T-helper 1 cell treated with Interleukin-12 subunit alpha and Interleukin-12 subunit beta and Interleukin-4 antibody, amounts not matched to agents 30 ng/mL and 1 ng/mL, for 36 hours (primary cell): Measurements from ENCODE around the gene RAP1A. TPM values are rescaled to one million over a fixed set of nuclear protein-coding genes. Genes with fewer than 3 reads are reported as not detected.
"Not testable (repeated sequence)": the region's sequence is repeated elsewhere in the genome, so short reads cannot be mapped to it uniquely, and the experiment has no call there.

Source experiments
- intact Hi-C: fragments of 100-400 bp; cut with micrococcal nuclease; formaldehyde crosslinking; loops from one replicate; pipeline ENCODE4 v1.15.1; 2024
- total RNA-seq: library from RNA; stranded (reverse); gene quantifications from 2 replicates; pipeline ENCODE4 v1.2.3, GENCODE V29; 2022

RAP1A gene
- total RNA-seq, 1 donor from 2014 or later = 242 TPM

DNA sequence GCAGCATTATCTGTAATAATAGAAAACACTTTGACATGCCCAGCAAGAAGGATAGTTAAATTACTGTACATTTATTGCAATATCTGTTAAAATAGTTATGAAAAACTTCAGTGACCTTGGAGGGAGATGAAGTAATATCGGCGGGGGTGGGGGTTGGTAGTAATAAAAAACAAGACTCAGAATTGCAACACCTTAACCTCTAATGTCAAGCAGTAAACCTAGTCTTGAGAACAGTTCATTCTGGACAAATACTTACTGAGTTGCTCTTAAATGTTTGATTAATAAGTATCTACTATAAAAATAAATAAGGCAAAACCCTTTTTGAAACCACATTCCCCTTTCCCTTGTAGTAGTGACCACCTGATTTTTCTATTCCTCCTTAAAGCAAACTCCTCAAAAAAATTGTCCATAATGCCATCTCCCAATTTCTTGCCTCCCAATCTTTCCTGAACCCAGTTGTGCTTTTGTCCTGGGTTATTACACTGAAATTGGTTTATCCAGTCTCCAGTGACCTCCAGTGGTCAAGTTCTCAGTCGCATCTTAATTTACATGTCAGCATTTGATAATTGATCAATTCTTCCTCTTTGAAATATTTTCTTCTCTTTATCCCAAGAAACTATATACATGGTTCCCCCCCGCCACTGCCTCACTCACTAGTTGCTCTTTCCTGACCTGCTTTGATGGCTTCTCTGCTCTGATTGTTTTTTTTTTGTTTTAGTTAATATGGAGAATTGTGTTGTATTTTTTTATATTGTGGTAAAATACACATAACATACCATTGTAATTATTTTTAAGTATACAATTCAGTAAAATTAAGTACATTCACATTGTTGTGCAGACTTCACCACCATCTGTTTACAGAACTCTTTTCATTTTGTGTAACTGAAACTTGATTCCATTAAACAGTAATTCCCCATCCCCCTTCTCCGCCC, 36.8 kb downstream of the RAP1A start:
- intact Hi-C loops = loop anchor here (1.0 to 5.0 kb wide), 3 partner anchors 56 to 175 kb away; no protein-coding TSS in a partner anchor

DNA sequence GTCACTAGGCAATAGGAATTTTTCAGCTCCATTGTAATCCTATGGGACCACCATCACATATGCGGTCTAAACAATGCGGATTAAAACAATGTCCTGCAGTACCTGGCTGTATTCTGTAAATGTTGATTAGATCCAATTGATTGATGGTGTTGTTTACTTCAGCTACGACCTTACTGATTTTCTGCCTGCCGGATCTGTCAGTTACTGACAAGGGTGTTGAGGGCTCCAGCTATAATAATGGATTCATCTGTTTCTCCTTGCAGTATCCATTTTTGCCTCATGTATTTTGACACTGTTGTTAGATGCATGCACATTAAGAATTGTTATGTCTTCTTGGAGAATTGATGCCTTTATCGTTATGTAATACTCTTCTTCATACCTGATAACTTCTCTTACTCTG, 39.0 kb downstream of the RAP1A start:
- intact Hi-C loops = loop anchor here (5.0 kb wide), 1 partner anchor 54 kb away; no protein-coding TSS in a partner anchor

GRCh38 chr1:111660204-111661150, 40.9 kb downstream of the RAP1A start:
- intact Hi-C loops = loop anchor here (1.0 to 5.0 kb wide), 4 partner anchors 40 to 152 kb away; no protein-coding TSS in a partner anchor

DNA sequence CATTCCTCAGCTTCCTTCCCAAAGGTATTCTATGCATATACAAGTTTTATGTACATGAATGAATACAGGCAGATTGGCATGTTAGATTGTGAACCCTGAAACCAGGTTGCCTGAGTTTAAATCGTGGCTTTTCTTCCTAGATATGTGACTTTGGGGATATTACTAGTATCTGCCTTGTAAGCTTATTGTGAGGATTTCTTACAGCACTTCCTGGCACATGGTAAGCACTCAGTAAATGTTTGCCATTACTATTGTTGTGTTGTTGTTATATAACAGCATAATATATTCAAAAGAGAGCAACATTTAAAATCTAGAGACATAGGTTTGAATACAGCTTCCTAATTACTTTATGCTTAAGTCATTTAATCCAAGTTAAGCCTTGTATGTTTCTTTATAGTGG, 45.1 kb downstream of the RAP1A start:
- intact Hi-C loops = loop anchor here (5.0 kb wide), 1 partner anchor 38 kb away; no protein-coding TSS in a partner anchor

- intact Hi-C loops = no loop called here
Observed at GRCh38 chr1:111665497-111665896, 45.9 kb downstream of the RAP1A start.

GRCh38 chr1:111666828-111667227, 47.2 kb downstream of the RAP1A start:
- intact Hi-C loops = no loop called here

DNA sequence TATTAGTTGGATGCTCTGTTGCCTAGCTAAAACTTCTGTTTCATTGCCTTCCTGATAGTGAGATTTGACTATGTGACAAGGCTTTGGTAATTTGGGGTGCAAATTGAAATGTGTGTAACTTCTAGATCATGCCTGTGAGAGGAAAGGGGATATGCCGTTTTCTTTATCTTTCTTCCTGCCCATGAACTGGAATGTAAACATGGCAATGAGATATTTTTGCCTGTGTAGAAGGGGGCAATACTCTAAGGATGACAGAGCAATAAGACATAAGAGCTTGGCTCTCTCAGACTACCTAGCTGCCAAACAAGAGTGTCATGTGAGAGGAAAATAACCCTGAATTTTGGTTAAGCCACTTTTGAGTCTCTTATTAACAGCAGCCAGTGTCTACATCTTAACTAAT, 49.7 kb downstream of the RAP1A start:
- intact Hi-C loops = no loop called here

DNA sequence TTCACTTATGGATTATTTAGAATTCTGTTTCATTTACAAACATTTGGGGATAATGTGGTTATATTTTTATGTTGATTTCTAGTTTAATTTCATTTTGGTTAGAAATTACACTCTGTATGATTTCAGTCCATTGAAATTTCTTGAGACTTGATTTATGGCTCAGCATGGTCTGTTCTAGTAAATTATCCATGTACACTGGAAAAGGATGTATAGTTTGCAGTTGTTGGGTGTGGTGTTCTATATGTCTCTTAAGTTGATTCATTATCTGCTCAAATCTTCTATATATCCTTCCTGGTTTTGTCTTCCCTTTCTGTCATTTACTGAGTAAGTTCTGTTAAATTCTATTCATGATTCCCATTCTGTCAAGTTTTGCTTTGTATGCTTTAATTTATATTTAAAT, 52.3 kb downstream of the RAP1A start:
- intact Hi-C loops = no loop called here

GRCh38 chr1:111672331-111672730, 52.7 kb downstream of the RAP1A start:
- intact Hi-C loops = no loop called here

DNA sequence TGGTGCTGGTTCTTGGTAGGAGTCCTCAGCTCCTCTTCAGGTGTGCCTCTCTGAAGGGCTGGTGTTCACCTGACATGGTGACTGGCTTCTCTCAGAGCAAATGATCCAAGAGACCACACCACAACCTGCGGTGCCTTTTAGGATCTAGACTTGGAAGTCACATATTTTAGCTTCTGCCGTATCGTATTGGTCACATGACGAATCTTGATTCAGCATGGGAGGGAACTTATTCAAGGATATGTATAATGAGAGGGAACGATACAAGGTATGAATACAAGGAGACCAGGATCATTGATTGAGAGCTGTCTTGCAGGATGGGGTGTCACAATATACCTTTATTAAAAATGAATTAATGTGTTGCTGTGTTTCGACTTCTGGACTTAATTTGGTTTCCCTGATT, 58.0 kb downstream of the RAP1A start:
- intact Hi-C loops = no loop called here

DNA sequence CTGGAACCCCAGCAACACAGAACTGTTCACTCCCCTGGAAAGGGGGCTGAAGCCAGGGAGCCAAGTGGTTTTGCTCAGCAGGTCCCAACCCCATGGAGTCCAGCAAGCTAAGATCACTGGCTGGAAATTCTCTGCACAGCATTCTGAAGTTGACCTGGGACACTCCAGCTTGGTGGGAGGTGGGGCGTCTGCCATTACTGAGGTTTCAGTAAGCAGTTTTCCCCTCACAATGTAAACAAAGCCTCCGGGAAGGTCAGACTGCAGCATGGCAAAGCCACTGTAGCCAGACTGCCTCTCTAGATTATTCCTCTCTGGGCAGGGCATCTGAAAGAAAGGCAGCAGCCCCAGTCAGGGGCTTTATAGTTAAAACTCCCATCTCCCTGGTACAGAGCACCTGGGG, 60.0 kb downstream of the RAP1A start:
- intact Hi-C loops = no loop called here

GRCh38 chr1:111680212-111680800, 60.7 kb downstream of the RAP1A start:
- intact Hi-C loops = not testable (repeated sequence)

- intact Hi-C loops = not testable (repeated sequence)
Observed at GRCh38 chr1:111685293-111686153, 65.9 kb downstream of the RAP1A start.

GRCh38 chr1:111690306-111690617, 70.7 kb downstream of the RAP1A start:
- intact Hi-C loops = no loop called here

DNA sequence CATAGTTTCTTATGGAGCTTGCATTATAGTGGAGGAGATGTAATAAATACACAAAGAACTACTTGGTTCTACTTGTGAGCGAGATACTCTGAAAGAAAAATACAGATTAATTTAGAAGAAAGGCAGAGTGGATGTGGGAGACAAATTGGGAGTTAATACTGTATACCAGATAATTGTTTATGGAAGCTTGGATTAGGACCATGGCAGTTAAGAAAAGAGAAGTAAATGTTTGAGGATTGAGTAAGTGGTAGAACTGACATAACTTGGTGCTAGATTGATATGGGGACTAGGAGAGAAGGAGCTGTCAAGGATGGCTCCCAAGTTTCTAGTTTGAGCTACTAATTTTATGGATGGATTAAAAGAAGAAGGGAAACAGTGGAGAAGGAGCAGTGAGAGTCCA, 72.3 kb downstream of the RAP1A start:
- intact Hi-C loops = no loop called here

DNA sequence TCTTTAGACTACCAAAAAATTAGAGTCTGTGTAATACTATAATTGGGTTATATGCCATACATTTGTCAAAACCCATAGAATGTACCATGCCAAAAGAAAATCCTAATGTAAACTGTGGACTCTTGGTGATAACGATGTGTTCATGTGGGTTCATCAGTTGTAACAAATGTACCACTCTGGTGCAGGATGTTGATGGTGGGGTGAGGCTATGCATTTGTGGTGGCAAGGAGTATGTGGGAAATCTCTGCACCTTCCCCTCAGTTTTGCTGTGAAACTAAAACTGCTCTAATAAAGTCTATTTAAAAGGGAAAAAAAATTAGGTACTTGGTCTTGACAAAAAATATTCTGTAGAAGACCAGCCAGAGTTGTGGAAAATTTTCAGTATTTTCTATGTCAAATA, 76.2 kb downstream of the RAP1A start:
- intact Hi-C loops = loop anchor here (2.0 kb wide), 1 partner anchor 13 kb away; no protein-coding TSS in a partner anchor

DNA sequence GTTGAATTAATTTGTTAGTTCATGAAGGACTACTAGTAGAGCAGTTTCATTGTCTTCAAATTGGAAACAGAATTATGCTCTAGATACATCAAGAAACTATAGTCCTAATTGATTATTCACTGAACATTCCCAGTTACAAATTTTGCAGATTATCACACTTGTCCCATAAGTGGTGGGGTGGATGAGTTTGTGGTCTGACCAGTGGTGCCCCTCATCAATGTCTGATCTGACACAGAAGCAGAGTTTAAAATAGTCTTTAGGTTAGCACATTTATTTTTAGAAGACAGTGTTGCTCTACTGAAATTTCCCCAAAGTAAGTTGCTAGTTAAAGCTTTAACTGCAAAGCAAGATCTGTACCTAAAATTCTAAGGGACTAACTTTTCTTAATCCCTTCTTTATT, 76.7 kb downstream of the RAP1A start:
- intact Hi-C loops = no loop called here

DNA sequence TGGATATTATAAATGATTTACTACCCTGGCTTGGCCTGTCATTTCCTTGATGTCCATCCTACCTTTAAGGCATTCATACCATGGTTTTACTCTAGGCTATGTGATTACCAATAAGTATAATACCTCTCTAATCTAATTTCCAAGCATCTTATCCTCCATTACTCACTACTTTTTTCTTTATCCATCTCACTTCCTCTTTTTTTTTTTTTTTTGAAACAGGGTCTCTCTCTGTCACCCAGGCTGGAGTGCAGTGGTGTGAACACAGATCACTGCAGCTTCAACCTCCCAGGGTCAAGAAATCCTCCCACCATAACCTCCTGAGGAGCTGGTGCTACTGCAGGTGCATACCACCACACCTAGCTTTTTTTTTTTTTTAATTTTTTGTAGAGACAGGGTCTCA, 79.7 kb downstream of the RAP1A start:
- intact Hi-C loops = no loop called here

DNA sequence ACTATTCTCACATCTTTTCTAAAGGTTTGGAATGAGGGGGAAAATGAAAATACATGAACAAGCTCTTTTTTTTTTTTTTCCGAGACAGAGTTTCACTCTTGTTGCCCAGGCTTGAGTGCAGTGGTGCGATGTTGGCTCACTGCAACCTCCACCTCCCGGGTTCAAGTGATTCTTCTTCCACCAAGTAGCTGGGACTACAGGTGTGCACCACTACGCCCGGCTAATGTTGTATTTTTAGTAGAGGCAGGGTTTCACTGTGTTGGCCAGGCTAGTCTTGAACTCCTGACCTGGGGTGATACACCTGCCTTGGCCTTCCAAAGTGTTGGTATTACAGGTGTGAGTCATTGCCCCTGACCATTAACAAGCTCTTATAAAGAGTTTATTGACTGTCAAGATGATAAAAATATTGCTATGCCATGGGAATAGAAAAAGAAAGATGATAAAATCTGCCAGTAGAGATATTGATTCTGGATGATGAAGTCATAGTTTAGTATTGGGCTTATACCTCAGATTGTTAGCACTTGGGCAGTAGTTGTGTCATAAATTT, 83.0 kb downstream of the RAP1A start:
- intact Hi-C loops = loop anchor here (5.0 kb wide), 1 partner anchor 40 kb away; no protein-coding TSS in a partner anchor

DNA sequence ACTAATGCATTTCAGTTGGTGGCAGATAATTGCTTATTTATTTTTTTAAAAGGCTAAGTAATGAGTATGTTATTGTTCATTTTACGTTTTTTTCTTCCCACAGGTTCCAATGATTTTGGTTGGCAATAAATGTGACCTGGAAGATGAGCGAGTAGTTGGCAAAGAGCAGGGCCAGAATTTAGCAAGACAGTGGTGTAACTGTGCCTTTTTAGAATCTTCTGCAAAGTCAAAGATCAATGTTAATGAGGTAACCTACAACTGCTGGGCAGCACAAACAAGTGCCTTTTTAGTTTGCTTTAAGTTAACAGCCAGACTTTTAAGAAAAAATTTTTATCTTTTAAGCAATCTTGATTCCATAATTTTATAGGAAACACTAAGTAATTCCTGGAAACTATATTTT, 84.7 kb downstream of the RAP1A start:
- intact Hi-C loops = loop anchor here (5.0 kb wide), 1 partner anchor 42 kb away; no protein-coding TSS in a partner anchor
